Calu3 (cell line): Measurements from ENCODE around the gene SYNGR2. TPM values are rescaled to one million over a fixed set of nuclear protein-coding genes. Genes with fewer than 3 reads are reported as not detected.
A peak's percentile ranks its signal among the peaks of the same experiment; 100 is the strongest.

Experiments
- BruUV-seq: library from RNA; stranded (reverse); fragments of 400-500 nt; replicated peaks from 2 replicates; lab custom pipeline; 2021; lab: Mats Ljungman, UMichigan
- CTCF ChIA-PET: fragments of 300-600 bp; sonication (Branson Sonifier 250); formaldehyde crosslinking; loops from one replicate; lab custom pipeline; 2022; ENCODE audit warnings: antibody characterized with exemption; lab: Charles Lee
- DNase-seq: peaks from one replicate; pipeline ENCODE4 v3.0.0; 2022
- H3K27ac Mint-ChIP-seq: one replicate; pipeline ENCODE4 v1.8.0; 2022; ENCODE audit warnings: mixed read lengths; ENCODE audit not compliant: unreplicated experiment
- H3K27me3 Mint-ChIP-seq: one replicate; pipeline ENCODE4 v1.8.0; 2022; ENCODE audit warnings: mixed read lengths; ENCODE audit not compliant: unreplicated experiment
- H3K36me3 Mint-ChIP-seq: one replicate; pipeline ENCODE4 v1.8.0; 2022; ENCODE audit warnings: mild to moderate bottlenecking, moderate library complexity, mixed read lengths; ENCODE audit not compliant: insufficient read depth, unreplicated experiment
- H3K4me1 Mint-ChIP-seq: one replicate; pipeline ENCODE4 v1.8.0; 2022; ENCODE audit warnings: mild to moderate bottlenecking, low read depth, mixed read lengths; ENCODE audit not compliant: unreplicated experiment
- H3K4me3 Mint-ChIP-seq: one replicate; pipeline ENCODE4 v1.8.0; 2022; ENCODE audit warnings: mild to moderate bottlenecking, low read depth, moderate library complexity, mixed read lengths; ENCODE audit not compliant: unreplicated experiment
- H3K9me3 Mint-ChIP-seq: one replicate; pipeline ENCODE4 v1.8.0; 2022; ENCODE audit warnings: low read depth, mixed read lengths; ENCODE audit not compliant: unreplicated experiment
- intact Hi-C: fragments of 100-400 bp; cut with micrococcal nuclease; formaldehyde crosslinking; loops from one replicate; pipeline ENCODE4 v1.10.0; 2022; ENCODE audit not compliant: unreplicated experiment
- total RNA-seq: library from RNA; stranded (reverse); gene quantifications from 2 replicates; pipeline ENCODE4 v1.2.3, GENCODE V29; 2022
- TF ChIP-seq, protein P1 (sequence below): fragments of 200-600 bp; IDR thresholded peaks from one replicate; pipeline ENCODE4 v1.8.0; 2022; ENCODE audit warnings: antibody characterized with exemption; ENCODE audit not compliant: unreplicated experiment

Gene SYNGR2
- total RNA-seq, 1 experiment from 2014 or later, result 204 TPM

- Mint-ChIP-seq H3K27ac (peak overlapping the region; percentile 74), H3K36me3 (peaks cover 44% of the 10 kb centered on the region), H3K27me3 (no peaks in the 10 kb centered on the region), H3K4me3 (peak overlapping the region; percentile 37), H3K4me1 (peaks cover 68% of the 10 kb centered on the region), H3K9me3 (no peaks in the 10 kb centered on the region)
- BruUV-seq, result no TSS peak
- intact Hi-C loops, result no loop called here
- peak; percentile 82 for DNase-seq
- TF ChIP-seq, protein P1, sequence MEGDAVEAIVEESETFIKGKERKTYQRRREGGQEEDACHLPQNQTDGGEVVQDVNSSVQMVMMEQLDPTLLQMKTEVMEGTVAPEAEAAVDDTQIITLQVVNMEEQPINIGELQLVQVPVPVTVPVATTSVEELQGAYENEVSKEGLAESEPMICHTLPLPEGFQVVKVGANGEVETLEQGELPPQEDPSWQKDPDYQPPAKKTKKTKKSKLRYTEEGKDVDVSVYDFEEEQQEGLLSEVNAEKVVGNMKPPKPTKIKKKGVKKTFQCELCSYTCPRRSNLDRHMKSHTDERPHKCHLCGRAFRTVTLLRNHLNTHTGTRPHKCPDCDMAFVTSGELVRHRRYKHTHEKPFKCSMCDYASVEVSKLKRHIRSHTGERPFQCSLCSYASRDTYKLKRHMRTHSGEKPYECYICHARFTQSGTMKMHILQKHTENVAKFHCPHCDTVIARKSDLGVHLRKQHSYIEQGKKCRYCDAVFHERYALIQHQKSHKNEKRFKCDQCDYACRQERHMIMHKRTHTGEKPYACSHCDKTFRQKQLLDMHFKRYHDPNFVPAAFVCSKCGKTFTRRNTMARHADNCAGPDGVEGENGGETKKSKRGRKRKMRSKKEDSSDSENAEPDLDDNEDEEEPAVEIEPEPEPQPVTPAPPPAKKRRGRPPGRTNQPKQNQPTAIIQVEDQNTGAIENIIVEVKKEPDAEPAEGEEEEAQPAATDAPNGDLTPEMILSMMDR, result no peak
- CTCF ChIA-PET, result interaction anchor here (0.7 to 1.5 kb wide), 9 partner anchors 10 to 60 kb away, joined by 3 to 6 read pairs (median 3); partner anchors contain the start of genes AFMID, TK1 and TMC6
Measured at GRCh38 chr17:78144736-78145641, 23.4 kb upstream of the SYNGR2 start.

- no peaks in the 10 kb centered on the region for H3K27me3 Mint-ChIP-seq
- no peak overlapping the region for H3K4me3 Mint-ChIP-seq
- intact Hi-C loops, result no loop called here
- H3K27ac Mint-ChIP-seq, result no peak overlapping the region
- CTCF ChIA-PET, result no interaction called here
- BruUV-seq, result no TSS peak
- H3K9me3 Mint-ChIP-seq, result no peaks in the 10 kb centered on the region
- peaks cover 36% of the 10 kb centered on the region for H3K36me3 Mint-ChIP-seq
- H3K4me1 Mint-ChIP-seq, result peaks cover 71% of the 10 kb centered on the region
- no peak for DNase-seq
- TF ChIP-seq, protein P1, result no peak
Measured at GRCh38 chr17:78146471-78146869, 21.9 kb upstream of the SYNGR2 start.

- no peaks in the 10 kb centered on the region for H3K27me3 Mint-ChIP-seq
- peak overlapping the region; percentile 48 for H3K27ac Mint-ChIP-seq
- BruUV-seq, result no TSS peak
- TF ChIP-seq, protein P1, result no peak
- H3K4me3 Mint-ChIP-seq, result no peak overlapping the region
- H3K9me3 Mint-ChIP-seq, result no peaks in the 10 kb centered on the region
- peaks cover 32% of the 10 kb centered on the region for H3K36me3 Mint-ChIP-seq
- H3K4me1 Mint-ChIP-seq, result peaks cover 71% of the 10 kb centered on the region
- CTCF ChIA-PET, result no interaction called here
- intact Hi-C loops, result loop anchor here (1.0 kb wide), 1 partner anchor 40 kb away; the partner anchor contains the start of genes AFMID and TK1
- no peak for DNase-seq
Measured at GRCh38 chr17:78146881-78147280, 21.5 kb upstream of the SYNGR2 start.

DNA sequence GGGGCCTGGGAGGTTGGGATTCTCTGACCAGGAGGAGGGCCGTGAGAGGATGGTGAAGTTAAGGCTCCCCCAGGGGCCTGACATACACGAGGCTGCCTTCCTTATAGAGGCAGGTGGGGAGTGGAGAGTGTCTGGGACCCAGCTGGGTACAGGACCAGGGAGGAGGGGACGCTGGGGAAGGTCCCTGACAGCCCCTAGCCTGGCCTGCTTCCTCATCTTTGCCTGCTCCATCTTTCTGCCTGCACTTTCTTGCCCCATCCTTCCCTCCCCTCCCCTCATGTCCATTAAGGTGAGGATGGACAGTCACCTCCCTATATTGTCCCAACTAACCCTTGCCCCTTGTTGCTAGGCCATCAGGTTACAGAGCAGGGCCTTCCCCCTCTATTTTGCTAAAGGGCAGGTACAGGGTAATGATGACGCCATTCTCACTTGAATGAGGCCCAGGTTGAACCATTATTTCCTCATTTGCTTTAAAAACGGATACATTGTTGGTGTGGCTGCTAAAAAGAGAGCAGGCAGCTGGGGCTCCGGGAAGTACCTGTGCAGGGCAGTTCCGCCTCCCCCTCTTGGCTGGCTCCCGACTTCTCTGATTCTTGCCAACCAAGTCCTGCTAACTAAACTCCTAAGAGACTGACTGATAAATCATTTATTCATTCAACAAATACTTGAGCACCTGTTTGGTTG lies 20.9 kb upstream of the SYNGR2 start:
- Mint-ChIP-seq H3K36me3 (peaks cover 28% of the 10 kb centered on the region), H3K27ac (peak overlapping the region; percentile 48), H3K27me3 (no peaks in the 10 kb centered on the region), H3K4me3 (no peak overlapping the region), H3K9me3 (no peaks in the 10 kb centered on the region), H3K4me1 (peaks cover 65% of the 10 kb centered on the region)
- TF ChIP-seq, protein P1, result no peak
- BruUV-seq, result no TSS peak
- CTCF ChIA-PET, result interaction anchor here (0.9 kb wide), 1 partner anchor 9 kb away, joined by 3 read pairs; no protein-coding TSS in a partner anchor
- DNase-seq, result peak; percentile 81
- intact Hi-C loops, result loop anchor here (1.0 kb wide), 1 partner anchor 40 kb away; the partner anchor contains the start of genes AFMID and TK1
